HG03196 (cell line): Measurements from ENCODE around the gene OPHN1.

Experiments
- ATAC-seq: cut with Tn5 transposase; IDR thresholded peaks from one replicate; pipeline ENCODE4 v1.9.1; 2021; ENCODE audit not compliant: unreplicated experiment

The OPHN1 gene

DNA sequence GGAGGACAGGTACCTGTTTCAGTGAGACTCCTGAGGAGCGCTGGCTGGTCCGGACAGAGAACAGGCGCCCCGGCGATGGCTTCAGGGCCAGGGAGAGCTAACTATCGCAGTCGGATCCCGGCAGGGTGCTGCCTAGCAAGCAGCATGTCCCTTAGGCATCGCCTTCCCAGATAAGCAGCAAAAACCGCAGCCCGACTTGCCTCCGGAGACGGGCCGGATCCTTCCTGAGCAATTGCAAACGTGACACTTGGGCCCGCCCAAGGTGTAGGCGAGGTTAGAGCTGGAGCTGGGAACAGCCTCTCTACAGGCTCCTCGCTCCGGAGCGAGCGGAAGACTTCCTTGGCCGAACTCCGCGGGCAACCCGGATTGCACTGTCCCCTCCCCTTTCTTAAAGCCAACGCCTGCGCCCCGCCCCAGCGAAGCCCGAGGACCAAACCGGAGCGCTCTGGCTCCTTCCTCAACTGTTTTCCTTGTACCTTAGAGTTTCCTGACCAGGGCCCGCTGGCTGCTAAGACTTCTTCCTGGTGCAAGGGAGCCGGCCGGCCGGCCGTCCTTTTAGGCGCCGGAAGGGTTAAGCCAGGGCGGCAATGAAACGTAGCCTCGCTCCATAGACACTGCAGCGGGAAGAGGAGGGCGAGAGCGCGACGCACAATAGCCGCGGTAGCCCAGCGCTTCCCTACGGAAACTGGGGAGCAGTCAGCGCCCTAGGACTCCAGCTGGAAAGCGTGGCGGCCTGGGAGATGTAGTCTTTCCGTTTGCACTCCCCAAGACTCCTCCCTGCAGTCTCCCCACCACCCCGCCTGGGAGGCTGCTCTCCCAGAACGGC lies at the start of gene OPHN1:
Gene OPHN1, minus strand, starts transcription at position 341 of the 826 bp plus-strand sequence. CDS start 475 bp downstream, outside the sequence.
- ATAC-seq, result no peak

GRCh38 chrX:68480969-68481368 lies 47.7 kb upstream of the OPHN1 start:
- no peak for ATAC-seq

DNA sequence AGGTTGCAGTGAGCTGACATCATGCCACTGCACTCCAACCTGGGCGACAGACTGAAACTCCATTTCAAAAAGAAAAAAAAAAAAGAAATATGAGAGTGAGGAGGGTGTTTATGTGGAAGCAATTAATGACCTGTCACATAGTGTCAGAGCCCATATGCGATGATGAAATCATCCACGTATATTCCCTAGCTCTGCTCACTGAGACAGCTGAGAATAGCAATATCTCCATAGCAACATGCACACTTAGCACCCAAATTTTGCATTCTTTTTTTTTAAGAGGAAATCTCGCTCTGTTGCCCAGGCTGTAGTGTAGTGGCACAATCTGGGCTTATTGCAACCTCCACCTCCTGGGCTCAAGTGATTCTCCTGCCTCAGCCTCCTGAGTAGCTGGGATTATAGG lies 31.5 kb upstream of the OPHN1 start:
- no peak for ATAC-seq

GRCh38 chrX:68463880-68464279 lies 30.6 kb upstream of the OPHN1 start:
- ATAC-seq, result no peak

DNA sequence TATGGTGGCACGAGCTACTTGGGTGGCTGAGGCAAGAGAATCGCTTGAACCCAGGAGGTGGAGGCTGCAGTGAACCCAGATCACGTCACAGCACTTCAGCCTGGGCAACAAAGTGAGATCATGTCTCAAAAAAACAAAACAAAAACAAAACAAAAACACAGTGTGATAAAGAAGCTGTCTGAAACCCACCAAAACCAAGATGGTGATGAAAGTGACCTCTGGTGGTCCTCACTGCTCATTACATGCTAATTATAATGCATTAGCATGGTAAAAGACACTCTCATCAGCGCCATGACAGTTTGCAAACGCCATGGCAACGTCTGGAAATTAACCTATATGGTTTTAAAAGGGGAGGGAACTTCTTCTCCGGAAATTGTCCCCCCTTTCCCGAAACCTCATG lies 29.4 kb upstream of the OPHN1 start:
- no peak for ATAC-seq

- ATAC-seq, result no peak
These were observed 28.9 kb upstream of the OPHN1 start for GRCh38 chrX:68462197-68462596.

- ATAC-seq, result no peak
These were observed 28.3 kb upstream of the OPHN1 start for GRCh38 chrX:68461576-68461975.

DNA sequence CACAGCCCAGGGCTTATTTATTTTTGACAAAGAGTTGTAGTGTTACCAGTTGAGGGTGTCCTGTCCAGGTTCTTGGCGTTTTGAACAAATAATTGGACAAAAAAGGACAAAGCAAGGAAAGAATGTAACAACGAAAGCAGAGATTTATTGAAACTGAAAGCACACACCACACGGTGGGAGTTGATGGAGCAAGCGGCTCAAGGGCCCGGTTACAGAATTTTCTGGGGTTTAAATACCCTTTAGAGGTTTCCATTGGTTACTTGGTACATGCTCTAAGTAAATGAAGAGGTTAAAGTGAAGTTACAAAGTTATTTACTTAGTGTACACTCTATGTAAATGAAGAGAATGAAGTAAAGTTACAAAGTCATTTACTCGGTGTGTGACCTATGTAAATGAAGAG lies 27.8 kb upstream of the OPHN1 start:
- no peak for ATAC-seq

- no peak for ATAC-seq
These were observed 21.8 kb upstream of the OPHN1 start for GRCh38 chrX:68455151-68455510.

DNA sequence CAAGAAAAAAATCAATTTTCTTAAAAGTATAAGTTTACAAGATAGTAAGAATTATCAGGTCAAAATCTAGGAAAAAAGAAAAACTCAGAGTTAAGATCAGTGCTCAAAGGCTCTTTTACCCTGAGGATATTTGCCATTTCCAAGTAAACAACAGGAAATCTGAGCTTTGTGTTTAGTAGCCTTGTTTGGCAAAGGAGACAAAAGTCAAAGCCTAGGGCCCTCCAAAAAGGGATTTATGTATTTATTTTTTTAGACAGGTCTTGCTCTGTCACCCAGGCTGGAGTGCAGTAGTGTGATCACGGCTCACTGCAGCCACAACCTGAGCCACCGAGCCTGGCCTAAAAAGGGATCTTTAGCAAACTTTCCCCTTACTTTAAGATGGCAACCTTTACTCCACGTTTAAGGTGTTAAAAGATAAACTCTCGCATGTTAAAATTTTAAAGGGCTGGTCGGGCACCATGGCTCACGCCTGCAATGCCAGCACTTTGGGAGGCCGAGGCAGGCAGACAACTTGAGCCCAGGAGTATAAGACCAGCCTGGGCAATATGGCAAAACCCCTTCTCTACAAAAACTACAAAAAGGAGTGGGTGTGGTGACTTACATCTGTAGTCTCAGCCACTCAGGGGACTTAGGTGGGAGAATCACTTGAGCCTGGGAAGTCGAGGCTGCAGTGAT lies 21.3 kb upstream of the OPHN1 start:
- no peak for ATAC-seq

DNA sequence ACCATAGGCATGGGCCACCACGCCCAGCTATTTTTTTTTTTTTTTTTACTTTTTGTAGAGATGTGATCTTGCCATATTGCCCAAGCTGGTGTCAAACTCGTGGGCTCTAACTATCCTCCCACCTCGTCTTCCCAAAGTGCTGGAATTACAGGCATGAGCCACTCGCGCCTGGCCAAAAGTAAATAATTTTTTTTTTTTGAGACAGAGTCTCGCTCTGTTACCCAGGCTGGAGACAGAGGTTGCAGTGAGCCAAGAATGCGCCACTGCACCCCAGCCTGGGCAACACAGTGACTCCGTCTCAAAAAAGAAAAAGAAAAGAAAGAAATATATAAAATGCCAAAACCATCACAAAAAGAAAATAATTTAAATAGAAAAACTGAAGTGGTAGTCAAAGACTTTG lies 18.4 kb upstream of the OPHN1 start:
- ATAC-seq, result no peak

GRCh38 chrX:68443155-68443868 lies 10.0 kb upstream of the OPHN1 start:
- ATAC-seq, result peak; percentile 58

DNA sequence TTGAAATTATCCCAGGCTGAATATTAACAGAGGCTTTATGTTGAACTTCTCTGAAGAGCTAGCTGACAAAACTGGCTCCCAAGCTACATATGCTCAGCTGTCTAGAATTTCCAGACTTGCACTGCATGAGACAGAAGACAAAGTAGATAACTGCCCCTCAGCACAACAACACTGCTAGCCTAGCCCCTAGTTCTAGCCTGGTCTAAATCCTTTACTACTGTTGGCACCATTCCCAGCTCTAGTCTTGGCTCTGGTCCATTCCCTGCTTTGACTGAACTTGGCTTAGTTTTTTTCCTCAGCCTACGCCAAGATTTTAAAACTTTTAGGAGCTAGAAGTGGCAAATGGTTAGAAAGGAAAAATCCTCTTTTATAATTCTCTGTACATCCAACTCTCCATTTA lies 7.6 kb upstream of the OPHN1 start:
- no peak for ATAC-seq

GRCh38 chrX:68440442-68440841 lies 7.1 kb upstream of the OPHN1 start:
- ATAC-seq, result no peak

GRCh38 chrX:68439341-68439740 lies 6.0 kb upstream of the OPHN1 start:
- ATAC-seq, result no peak

GRCh38 chrX:68438575-68438974 lies 5.3 kb upstream of the OPHN1 start:
- ATAC-seq, result no peak

DNA sequence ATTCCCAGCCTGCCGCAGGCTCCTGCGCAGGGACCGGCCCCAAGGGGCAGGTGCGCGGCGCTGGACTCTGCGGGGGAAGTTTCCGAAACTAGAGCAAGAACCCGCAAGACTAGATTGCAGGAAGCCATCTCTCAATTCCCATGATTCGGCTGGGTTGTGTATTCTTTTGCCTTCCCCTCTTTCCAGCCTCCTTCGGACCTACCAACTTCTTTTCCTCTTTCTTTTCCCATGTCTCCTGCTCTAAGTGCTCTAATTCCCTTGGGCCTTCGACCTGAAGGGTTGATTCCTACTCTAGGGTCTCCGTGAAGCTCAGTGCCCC lies 645 bp upstream of the OPHN1 start:
- no peak for ATAC-seq

DNA sequence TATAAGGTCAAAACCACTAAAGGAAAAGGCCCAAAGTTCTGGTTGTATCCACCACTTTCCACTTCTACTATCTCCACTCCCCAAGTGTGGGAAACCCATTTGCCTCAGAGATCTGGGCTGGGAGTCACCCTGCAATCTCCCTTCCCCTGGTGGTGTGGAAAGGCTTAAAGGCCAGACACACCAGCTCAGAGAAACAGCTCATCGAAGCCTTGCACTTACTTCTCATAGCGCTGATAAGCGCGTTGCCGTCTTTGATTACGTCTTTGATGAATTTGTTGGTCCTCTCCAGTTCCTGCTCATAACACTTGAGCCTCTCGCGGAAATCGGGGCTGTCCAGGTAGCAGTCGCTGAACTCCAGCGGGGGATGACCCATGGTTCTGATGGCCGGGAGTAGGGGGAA lies 647 bp downstream of the OPHN1 start:
- ATAC-seq, result no peak

- no peak for ATAC-seq
These were observed 1.5 kb downstream of the OPHN1 start for GRCh38 chrX:68431836-68432235.

GRCh38 chrX:68429216-68429615 lies 4.1 kb downstream of the OPHN1 start:
- ATAC-seq, result no peak

GRCh38 chrX:68428431-68428830 lies 4.9 kb downstream of the OPHN1 start:
- no peak for ATAC-seq

GRCh38 chrX:68424719-68425118 lies 8.6 kb downstream of the OPHN1 start:
- no peak for ATAC-seq
